ENCODE measurements around the gene TMCC3. TPM values are rescaled to one million over a fixed set of nuclear protein-coding genes. Genes with fewer than 3 reads are reported as not detected.
A peak's percentile ranks its signal among the peaks of the same experiment; 100 is the strongest.

The TMCC3 gene
- polyA plus RNA-seq, 1 donor (not counting 4 experiments of a cell fraction or from before 2014, with no cell fraction given) = 18.9 TPM

GRCh38 chr12:94621662-94622359 is 28.5 kb downstream of the TMCC3 start:
- H3K36me3 ChIP-seq (ENCODE audit: control insufficient read depth in 2 of 2, extremely low read depth in 1 of 2, insufficient read depth in 2 of 2, low read length in 2 of 2) = no peaks in the 10 kb centered on the region
- DNase-seq (ENCODE audit: low read depth, low spot score) (no peak), FAIRE-seq (peak; percentile 80)
- H2AFZ ChIP-seq (ENCODE audit: control insufficient read depth, low read length) = no peak overlapping the region
- H3K4me1 ChIP-seq (ENCODE audit: control insufficient read depth, extremely low read depth, insufficient read depth, low read length) = peaks cover 61% of the 10 kb centered on the region
- H3K4me3 ChIP-seq (ENCODE audit: control insufficient read depth in 2 of 3, extremely low read depth in 1 of 3, insufficient read depth in 2 of 3, low read depth in 1 of 3, low read length in 3 of 3) = peak overlapping the region; percentile 29 to 62 (median 38)
- H4K20me1 ChIP-seq (ENCODE audit: control insufficient read depth, extremely low read depth, insufficient read depth, low read length) = no peaks in the 10 kb centered on the region
- H3K27me3 ChIP-seq (ENCODE audit: control insufficient read depth, extremely low read depth, insufficient read depth, low read length) = no peaks in the 10 kb centered on the region
- H3K9me3 ChIP-seq (ENCODE audit: control insufficient read depth, low read depth, low read length) = no peaks in the 10 kb centered on the region
- peak overlapping the region; percentile 88 for H3K4me2 ChIP-seq (ENCODE audit: control insufficient read depth, extremely low read depth, insufficient read depth, low read depth, low read length)
- peaks cover 43% of the 10 kb centered on the region for H3K79me2 ChIP-seq (ENCODE audit: control insufficient read depth, insufficient read depth, low read length)
- dilution Hi-C loops (cut with MboI; ENCODE audit: extremely low pct_ligation_motif_present, low sequenced_read_pairs) = no loop called here
- no peaks in the 10 kb centered on the region for H3K9me1 ChIP-seq (ENCODE audit: control insufficient read depth, extremely low read depth, insufficient read depth, low read length)
- TF ChIP-seq CTCF (optimal IDR thresholded peaks at IDR 0.05 in 1 of 3, IDR thresholded peaks at IDR 0.05 in 1 of 3, conservative IDR thresholded peaks at IDR 0.05 in 1 of 3; ENCODE audit: extremely low read depth in 1 of 3, insufficient read depth in 2 of 3, low read length in 3 of 3) (no peak), EZH2 (IDR thresholded peaks at IDR 0.05; ENCODE audit: low read length) (no peak)
- peak overlapping the region; percentile 87 for H3K9ac ChIP-seq (ENCODE audit: control insufficient read depth, extremely low read depth, insufficient read depth, low read length)
- H3K27ac ChIP-seq (ENCODE audit: control insufficient read depth, insufficient read depth, low read length) = peak overlapping the region; percentile 97

GRCh38 chr12:94620621-94621020 is 29.7 kb downstream of the TMCC3 start:
- no peak for FAIRE-seq

More at GRCh38 chr12:94620621-94621020, 29.7 kb downstream of the TMCC3 start:
- DNase-seq (ENCODE audit: low read depth, low spot score) = no peak
- Histone ChIP-seq H3K9me1 (ENCODE audit: control insufficient read depth, extremely low read depth, insufficient read depth, low read length) (no peaks in the 10 kb centered on the region), H3K27me3 (ENCODE audit: control insufficient read depth, extremely low read depth, insufficient read depth, low read length) (no peaks in the 10 kb centered on the region), H3K9me3 (ENCODE audit: control insufficient read depth, low read depth, low read length) (no peaks in the 10 kb centered on the region), H3K27ac (ENCODE audit: control insufficient read depth, insufficient read depth, low read length) (peak overlapping the region; percentile 97), H3K4me3 (ENCODE audit: control insufficient read depth in 2 of 3, extremely low read depth in 1 of 3, insufficient read depth in 2 of 3, low read depth in 1 of 3, low read length in 3 of 3) (no peak overlapping the region), H3K79me2 (ENCODE audit: control insufficient read depth, insufficient read depth, low read length) (peaks cover 40% of the 10 kb centered on the region), H3K36me3 (ENCODE audit: control insufficient read depth in 2 of 2, extremely low read depth in 1 of 2, insufficient read depth in 2 of 2, low read length in 2 of 2) (no peaks in the 10 kb centered on the region), H3K4me2 (ENCODE audit: control insufficient read depth, extremely low read depth, insufficient read depth, low read depth, low read length) (peak overlapping the region; percentile 73), H4K20me1 (ENCODE audit: control insufficient read depth, extremely low read depth, insufficient read depth, low read length) (no peaks in the 10 kb centered on the region), H3K4me1 (ENCODE audit: control insufficient read depth, extremely low read depth, insufficient read depth, low read length) (peaks cover 73% of the 10 kb centered on the region), H2AFZ (ENCODE audit: control insufficient read depth, low read length) (no peak overlapping the region), H3K9ac (ENCODE audit: control insufficient read depth, extremely low read depth, insufficient read depth, low read length) (peak overlapping the region; percentile 87)
- TF ChIP-seq EZH2 (IDR thresholded peaks at IDR 0.05; ENCODE audit: low read length) (no peak), CTCF (optimal IDR thresholded peaks at IDR 0.05 in 1 of 3, IDR thresholded peaks at IDR 0.05 in 1 of 3, conservative IDR thresholded peaks at IDR 0.05 in 1 of 3; ENCODE audit: extremely low read depth in 1 of 3, insufficient read depth in 2 of 3, low read length in 3 of 3) (no peak)
- dilution Hi-C loops (cut with MboI; ENCODE audit: extremely low pct_ligation_motif_present, low sequenced_read_pairs) = no loop called here

All from keratinocyte (primary cell).